Calu3 (cell line): ENCODE data around the gene OR6N2. TPM values are rescaled to one million over a fixed set of nuclear protein-coding genes. Genes with fewer than 3 reads are reported as not detected.

Experiments
- BruUV-seq: library from RNA; stranded (reverse); fragments of 400-500 nt; replicated peaks from 2 replicates; lab custom pipeline; 2021; lab: Mats Ljungman, UMichigan
- CTCF ChIA-PET: fragments of 300-600 bp; sonication (Branson Sonifier 250); formaldehyde crosslinking; loops from one replicate; lab custom pipeline; 2022; ENCODE audit warnings: antibody characterized with exemption; lab: Charles Lee
- DNase-seq: peaks from one replicate; pipeline ENCODE4 v3.0.0; 2022
- H3K27ac Mint-ChIP-seq: one replicate; pipeline ENCODE4 v1.8.0; 2022; ENCODE audit warnings: mixed read lengths; ENCODE audit not compliant: unreplicated experiment
- H3K27me3 Mint-ChIP-seq: one replicate; pipeline ENCODE4 v1.8.0; 2022; ENCODE audit warnings: mixed read lengths; ENCODE audit not compliant: unreplicated experiment
- H3K36me3 Mint-ChIP-seq: one replicate; pipeline ENCODE4 v1.8.0; 2022; ENCODE audit warnings: mild to moderate bottlenecking, moderate library complexity, mixed read lengths; ENCODE audit not compliant: insufficient read depth, unreplicated experiment
- H3K4me1 Mint-ChIP-seq: one replicate; pipeline ENCODE4 v1.8.0; 2022; ENCODE audit warnings: mild to moderate bottlenecking, low read depth, mixed read lengths; ENCODE audit not compliant: unreplicated experiment
- H3K4me3 Mint-ChIP-seq: one replicate; pipeline ENCODE4 v1.8.0; 2022; ENCODE audit warnings: mild to moderate bottlenecking, low read depth, moderate library complexity, mixed read lengths; ENCODE audit not compliant: unreplicated experiment
- H3K9me3 Mint-ChIP-seq: one replicate; pipeline ENCODE4 v1.8.0; 2022; ENCODE audit warnings: low read depth, mixed read lengths; ENCODE audit not compliant: unreplicated experiment
- CTCF ChIP-seq: fragments of 200-600 bp; IDR thresholded peaks from one replicate; pipeline ENCODE4 v1.8.0; 2022; ENCODE audit warnings: antibody characterized with exemption; ENCODE audit not compliant: unreplicated experiment
- intact Hi-C: fragments of 100-400 bp; cut with micrococcal nuclease; formaldehyde crosslinking; loops from one replicate; pipeline ENCODE4 v1.10.0; 2022; ENCODE audit not compliant: unreplicated experiment
- total RNA-seq: library from RNA; stranded (reverse); gene quantifications from 2 replicates; pipeline ENCODE4 v1.2.3, GENCODE V29; 2022

The OR6N2 gene
- total RNA-seq, 1 experiment from 2014 or later = not detected

GRCh38 chr1:158732524-158732923 is 48.5 kb downstream of the OR6N2 start:
- intact Hi-C loops = no loop called here
- H3K27me3 Mint-ChIP-seq = peaks cover 6% of the 10 kb centered on the region
- CTCF ChIA-PET = no interaction called here
- no peak for DNase-seq
- H3K9me3 Mint-ChIP-seq = peaks cover 2% of the 10 kb centered on the region
- BruUV-seq = no TSS peak
- H3K27ac Mint-ChIP-seq = no peak overlapping the region
- H3K4me1 Mint-ChIP-seq = peaks cover 8% of the 10 kb centered on the region
- no peaks in the 10 kb centered on the region for H3K36me3 Mint-ChIP-seq
- H3K4me3 Mint-ChIP-seq = no peak overlapping the region
- no peak for TF ChIP-seq CTCF

GRCh38 chr1:158731707-158732106 is 49.3 kb downstream of the OR6N2 start:
- intact Hi-C loops = no loop called here
- H3K36me3 Mint-ChIP-seq = no peaks in the 10 kb centered on the region
- H3K27ac Mint-ChIP-seq = no peak overlapping the region

GRCh38 chr1:158730453-158730852 is 50.6 kb downstream of the OR6N2 start:
- H3K27ac Mint-ChIP-seq = no peak overlapping the region
- no peak overlapping the region for H3K4me3 Mint-ChIP-seq
- no peaks in the 10 kb centered on the region for H3K27me3 Mint-ChIP-seq
- TF ChIP-seq CTCF = no peak
- no peaks in the 10 kb centered on the region for H3K36me3 Mint-ChIP-seq
- H3K4me1 Mint-ChIP-seq = peaks cover 8% of the 10 kb centered on the region
- CTCF ChIA-PET = interaction anchor here (1.3 kb wide), 1 partner anchor 11 kb away, joined by 3 read pairs; no protein-coding TSS in a partner anchor
- no peak for DNase-seq
- intact Hi-C loops = no loop called here
- H3K9me3 Mint-ChIP-seq = peaks cover 2% of the 10 kb centered on the region
- no TSS peak for BruUV-seq

More at GRCh38 chr1:158731707-158732106, 49.3 kb downstream of the OR6N2 start:
- Mint-ChIP-seq H3K27me3 (no peaks in the 10 kb centered on the region), H3K4me3 (no peak overlapping the region), H3K4me1 (peaks cover 8% of the 10 kb centered on the region), H3K9me3 (peaks cover 2% of the 10 kb centered on the region)
- TF ChIP-seq CTCF = no peak
- no TSS peak for BruUV-seq
- DNase-seq = no peak
- CTCF ChIA-PET = no interaction called here

- BruUV-seq = no TSS peak
- Mint-ChIP-seq H3K27me3 (no peaks in the 10 kb centered on the region), H3K36me3 (no peaks in the 10 kb centered on the region), H3K9me3 (peaks cover 2% of the 10 kb centered on the region), H3K4me1 (peaks cover 8% of the 10 kb centered on the region), H3K4me3 (no peak overlapping the region), H3K27ac (no peak overlapping the region)
- intact Hi-C loops = no loop called here
- no peak for TF ChIP-seq CTCF
- DNase-seq = no peak
- CTCF ChIA-PET = interaction anchor here (1.0 kb wide), 1 partner anchor 11 kb away, joined by 4 read pairs; no protein-coding TSS in a partner anchor
These were observed 52.3 kb downstream of the OR6N2 start for GRCh38 chr1:158728510-158729225.
